Liver (tissue), 9 donors: ENCODE data around the gene GSE1. TPM values are rescaled to one million over a fixed set of nuclear protein-coding genes. Genes with fewer than 3 reads are reported as not detected.

Experiments used
- DNase-seq: peaks from one replicate; pipeline ENCODE4 v3.0.0-alpha.2; 2017; ENCODE audit warnings: low spot score
- H3K27ac ChIP-seq, 2 donors: one replicate each; pipeline ENCODE4 v1.7.0; 2013; ENCODE audit warnings: inconsistent platforms in 2 of 2, low read length in 2 of 2, control low read depth in 1 of 2, low read depth in 1 of 2, mild to moderate bottlenecking in 1 of 2
- H3K27me3 ChIP-seq, 4 donors: one replicate each; pipeline versions ENCODE4 v1.6.1 to v1.7.0; 2013; ENCODE audit warnings: low read length in 3 of 4, inconsistent platforms in 1 of 4, mild to moderate bottlenecking in 1 of 4, moderate library complexity in 1 of 4; ENCODE audit not compliant: control insufficient read depth in 4 of 4, insufficient read depth in 4 of 4
- H3K36me3 ChIP-seq, 4 donors: one replicate each; pipeline versions ENCODE4 v1.6.1 to v1.7.0; 2013; ENCODE audit warnings: low read length in 3 of 4, mild to moderate bottlenecking in 3 of 4, low read depth in 1 of 4, moderate library complexity in 1 of 4; ENCODE audit not compliant: control insufficient read depth in 4 of 4, insufficient read depth in 3 of 4
- H3K4me1 ChIP-seq, 4 donors: one replicate each; pipeline versions ENCODE4 v1.6.1 to v1.7.0; 2013; ENCODE audit warnings: low read length in 3 of 4, mild to moderate bottlenecking in 3 of 4, moderate library complexity in 1 of 4; ENCODE audit not compliant: control insufficient read depth in 4 of 4, insufficient read depth in 4 of 4
- H3K4me3 ChIP-seq, 3 donors: one replicate each; pipeline versions ENCODE4 v1.6.1 to v1.7.0; 2013; ENCODE audit warnings: low read length in 3 of 3, control low read depth in 1 of 3, low read depth in 1 of 3, mild to moderate bottlenecking in 1 of 3
- H3K9ac ChIP-seq, 2 donors: one replicate each; pipeline ENCODE4 v1.7.0; 2013; ENCODE audit warnings: low read length in 2 of 2, mild to moderate bottlenecking in 2 of 2, moderate library complexity in 2 of 2, control low read depth in 1 of 2, low read depth in 1 of 2
- H3K9me3 ChIP-seq, 4 donors: one replicate each; pipeline versions ENCODE4 v1.6.1 to v1.7.0; 2013; ENCODE audit warnings: low read length in 3 of 4; ENCODE audit not compliant: control insufficient read depth in 4 of 4
- EGR1 ChIP-seq, 2 donors: IDR thresholded peaks; 2 replicates each; pipeline ENCODE4 v1.6.1; 2016 to 2018; ENCODE audit warnings: antibody characterized with exemption in 2 of 2, low read depth in 2 of 2
- FOXA1 ChIP-seq: IDR thresholded peaks from 2 replicates; pipeline ENCODE4 v1.6.1; 2016; ENCODE audit warnings: antibody characterized with exemption
- FOXA2 ChIP-seq: IDR thresholded peaks from 2 replicates; pipeline ENCODE4 v1.6.1; 2016; ENCODE audit warnings: antibody characterized with exemption
- GABPA ChIP-seq, 2 donors: IDR thresholded peaks in 1 of 2; conservative IDR thresholded peaks in 1 of 2; 2 replicates each; pipeline ENCODE4 v1.6.1; 2016; ENCODE audit warnings: antibody characterized with exemption in 2 of 2, mild to moderate bottlenecking in 1 of 2, moderate library complexity in 1 of 2
- HNF4A ChIP-seq, 2 donors: conservative IDR thresholded peaks; 2 replicates each; pipeline ENCODE4 v1.6.1; 2016; ENCODE audit warnings: antibody characterized with exemption in 2 of 2, mild to moderate bottlenecking in 2 of 2
- HNF4G ChIP-seq: IDR thresholded peaks from 2 replicates; pipeline ENCODE4 v1.6.1; 2016; ENCODE audit warnings: antibody characterized with exemption
- JUND ChIP-seq, 2 donors: IDR thresholded peaks; 2 replicates each; pipeline ENCODE4 v1.6.1; 2016; ENCODE audit warnings: antibody characterized with exemption in 2 of 2
- NR2F2 ChIP-seq: IDR thresholded peaks from 2 replicates; pipeline ENCODE4 v1.6.1; 2016; ENCODE audit warnings: antibody characterized with exemption
- RAD21 ChIP-seq, 2 donors: IDR thresholded peaks; 2 replicates each; pipeline ENCODE4 v1.6.1; 2016; ENCODE audit warnings: antibody characterized with exemption in 2 of 2, mild to moderate bottlenecking in 2 of 2
- RXRA ChIP-seq, 2 donors: IDR thresholded peaks; 2 replicates each; pipeline ENCODE4 v1.6.1; 2017 to 2018; ENCODE audit warnings: antibody characterized with exemption in 2 of 2, mild to moderate bottlenecking in 1 of 2
- SP1 ChIP-seq: IDR thresholded peaks from 2 replicates; pipeline ENCODE4 v1.6.1; 2018; ENCODE audit warnings: antibody characterized with exemption, mild to moderate bottlenecking
- TAF1 ChIP-seq: conservative IDR thresholded peaks from 2 replicates; pipeline ENCODE4 v1.6.1; 2016; ENCODE audit warnings: antibody characterized with exemption, mild to moderate bottlenecking
- YY1 ChIP-seq: IDR thresholded peaks from 2 replicates; pipeline ENCODE4 v1.6.1; 2016; ENCODE audit warnings: antibody characterized with exemption, mild to moderate bottlenecking
- WGBS: extraction: QIAGEN DNeasy Blood & Tissue Kit; methylation state at CpG from one replicate; pipeline ENCODE4 v1.1.7; 2013; 5-methylcytosine and 5-hydroxymethylcytosine counted together
- polyA plus RNA-seq, 2 donors: library from polyadenylated mRNA; stranded (reverse) in 1 of 2; unstranded in 1 of 2; fragments of 200-250 nt in 1 of 2; fragments of >200 nt in 1 of 2; fragmentation: Nextera tagmentation in 1 of 2; extraction: Ambion mirVana in 1 of 2; gene quantifications; one replicate each; pipeline versions ENCODE4 v1.2.1 to v1.2.3, GENCODE V29; 2013 to 2015
- total RNA-seq, 2 donors: library from RNA; depleted of rRNA; stranded (reverse); fragments of >200 nt; gene quantifications; one replicate each; pipeline ENCODE4 v1.2.3, GENCODE V29; 2014
- TF ChIP-seq, protein P1 (sequence below): IDR thresholded peaks from 2 replicates; pipeline ENCODE4 v1.6.1; 2016; ENCODE audit warnings: antibody characterized with exemption
- TF ChIP-seq, protein P2 (sequence below): IDR thresholded peaks from 2 replicates; pipeline ENCODE4 v1.6.1; 2016; ENCODE audit warnings: antibody characterized with exemption
- TF ChIP-seq, protein P3 (sequence below): IDR thresholded peaks from 2 replicates; pipeline ENCODE4 v1.6.1; 2016; ENCODE audit warnings: antibody characterized with exemption, mild to moderate bottlenecking
- TF ChIP-seq, protein P4 (sequence below): IDR thresholded peaks from 2 replicates; pipeline ENCODE4 v1.6.1; 2016; ENCODE audit warnings: antibody characterized with exemption
- TF ChIP-seq, protein P5 (sequence below): fragments of 150-350 bp; IDR thresholded peaks from 2 replicates; pipeline ENCODE4 v1.5.1; 2017; ENCODE audit warnings: improper control_type of control experiment, low read depth, low read length; ENCODE audit not compliant: missing input control
- donor health status: healthy.
- donor health status: healthy.
- donor health status: healthy.
- donor health status: healthy.
- donor health status: healthy.

GSE1 gene
- total and polyA plus RNA-seq, 4 donors = 9.9 to 37.7 (median 25.2) TPM

DNA sequence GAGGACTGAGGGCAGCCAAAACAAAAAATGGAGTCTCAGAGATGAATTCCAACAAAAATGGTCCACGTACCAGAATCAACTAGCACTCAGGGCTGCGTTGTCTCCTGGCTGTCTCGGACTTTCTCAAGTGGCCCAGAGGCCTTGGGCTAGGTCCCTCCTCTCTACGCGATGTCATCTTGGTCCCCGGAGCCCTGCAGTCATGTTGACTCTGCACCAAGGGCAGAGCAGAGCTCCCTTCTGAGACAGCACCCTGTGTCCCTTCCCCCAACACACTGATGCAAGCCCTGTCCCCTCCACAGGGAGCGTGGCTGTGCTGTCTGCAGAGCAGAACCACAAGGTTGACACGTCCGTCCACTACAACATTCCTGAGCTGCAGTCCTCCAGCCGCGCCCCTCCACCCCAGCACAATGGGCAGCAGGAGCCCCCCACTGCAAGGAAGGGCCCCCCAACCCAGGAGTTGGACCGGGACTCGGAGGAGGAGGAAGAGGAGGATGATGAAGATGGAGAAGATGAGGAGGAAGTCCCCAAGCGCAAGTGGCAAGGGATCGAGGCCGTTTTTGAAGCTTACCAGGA lies 54.8 kb downstream of the GSE1 start:
- Histone ChIP-seq H3K27ac (no peak overlapping the region), H3K4me1 (peaks cover 0 to 4% (median 3%) of the 10 kb centered on the region in 4 donors), H3K4me3 (no peak overlapping the region), H3K27me3 (no peaks in the 10 kb centered on the region), H3K9me3 (no peaks in the 10 kb centered on the region), H3K9ac (no peak overlapping the region), H3K36me3 (peaks cover 22 to 92% (median 72%) of the 10 kb centered on the region in 4 donors)
- 92% methylated on average over 16 of the region's 16 CpGs for WGBS
- TF ChIP-seq, protein P1, sequence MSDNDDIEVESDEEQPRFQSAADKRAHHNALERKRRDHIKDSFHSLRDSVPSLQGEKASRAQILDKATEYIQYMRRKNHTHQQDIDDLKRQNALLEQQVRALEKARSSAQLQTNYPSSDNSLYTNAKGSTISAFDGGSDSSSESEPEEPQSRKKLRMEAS = no peak
- no peak for TF ChIP-seq HNF4G
- no peak for TF ChIP-seq FOXA2
- no peak for TF ChIP-seq FOXA1
- TF ChIP-seq, protein P2, sequence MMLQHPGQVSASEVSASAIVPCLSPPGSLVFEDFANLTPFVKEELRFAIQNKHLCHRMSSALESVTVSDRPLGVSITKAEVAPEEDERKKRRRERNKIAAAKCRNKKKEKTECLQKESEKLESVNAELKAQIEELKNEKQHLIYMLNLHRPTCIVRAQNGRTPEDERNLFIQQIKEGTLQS = no peak
- TF ChIP-seq SP1 = no peak
- no peak for TF ChIP-seq GABPA (IDR thresholded peaks at IDR 0.05 in 1 of 2, conservative IDR thresholded peaks at IDR 0.05 in 1 of 2)
- TF ChIP-seq NR2F2 = no peak
- no peak for TF ChIP-seq EGR1 (IDR thresholded peaks at IDR 0.05; ENCODE audit: low read depth in 2 of 2)
- TF ChIP-seq RXRA (IDR thresholded peaks at IDR 0.05) = no peak
- TF ChIP-seq, protein P3, sequence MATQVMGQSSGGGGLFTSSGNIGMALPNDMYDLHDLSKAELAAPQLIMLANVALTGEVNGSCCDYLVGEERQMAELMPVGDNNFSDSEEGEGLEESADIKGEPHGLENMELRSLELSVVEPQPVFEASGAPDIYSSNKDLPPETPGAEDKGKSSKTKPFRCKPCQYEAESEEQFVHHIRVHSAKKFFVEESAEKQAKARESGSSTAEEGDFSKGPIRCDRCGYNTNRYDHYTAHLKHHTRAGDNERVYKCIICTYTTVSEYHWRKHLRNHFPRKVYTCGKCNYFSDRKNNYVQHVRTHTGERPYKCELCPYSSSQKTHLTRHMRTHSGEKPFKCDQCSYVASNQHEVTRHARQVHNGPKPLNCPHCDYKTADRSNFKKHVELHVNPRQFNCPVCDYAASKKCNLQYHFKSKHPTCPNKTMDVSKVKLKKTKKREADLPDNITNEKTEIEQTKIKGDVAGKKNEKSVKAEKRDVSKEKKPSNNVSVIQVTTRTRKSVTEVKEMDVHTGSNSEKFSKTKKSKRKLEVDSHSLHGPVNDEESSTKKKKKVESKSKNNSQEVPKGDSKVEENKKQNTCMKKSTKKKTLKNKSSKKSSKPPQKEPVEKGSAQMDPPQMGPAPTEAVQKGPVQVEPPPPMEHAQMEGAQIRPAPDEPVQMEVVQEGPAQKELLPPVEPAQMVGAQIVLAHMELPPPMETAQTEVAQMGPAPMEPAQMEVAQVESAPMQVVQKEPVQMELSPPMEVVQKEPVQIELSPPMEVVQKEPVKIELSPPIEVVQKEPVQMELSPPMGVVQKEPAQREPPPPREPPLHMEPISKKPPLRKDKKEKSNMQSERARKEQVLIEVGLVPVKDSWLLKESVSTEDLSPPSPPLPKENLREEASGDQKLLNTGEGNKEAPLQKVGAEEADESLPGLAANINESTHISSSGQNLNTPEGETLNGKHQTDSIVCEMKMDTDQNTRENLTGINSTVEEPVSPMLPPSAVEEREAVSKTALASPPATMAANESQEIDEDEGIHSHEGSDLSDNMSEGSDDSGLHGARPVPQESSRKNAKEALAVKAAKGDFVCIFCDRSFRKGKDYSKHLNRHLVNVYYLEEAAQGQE = no peak
- TF ChIP-seq, protein P4, sequence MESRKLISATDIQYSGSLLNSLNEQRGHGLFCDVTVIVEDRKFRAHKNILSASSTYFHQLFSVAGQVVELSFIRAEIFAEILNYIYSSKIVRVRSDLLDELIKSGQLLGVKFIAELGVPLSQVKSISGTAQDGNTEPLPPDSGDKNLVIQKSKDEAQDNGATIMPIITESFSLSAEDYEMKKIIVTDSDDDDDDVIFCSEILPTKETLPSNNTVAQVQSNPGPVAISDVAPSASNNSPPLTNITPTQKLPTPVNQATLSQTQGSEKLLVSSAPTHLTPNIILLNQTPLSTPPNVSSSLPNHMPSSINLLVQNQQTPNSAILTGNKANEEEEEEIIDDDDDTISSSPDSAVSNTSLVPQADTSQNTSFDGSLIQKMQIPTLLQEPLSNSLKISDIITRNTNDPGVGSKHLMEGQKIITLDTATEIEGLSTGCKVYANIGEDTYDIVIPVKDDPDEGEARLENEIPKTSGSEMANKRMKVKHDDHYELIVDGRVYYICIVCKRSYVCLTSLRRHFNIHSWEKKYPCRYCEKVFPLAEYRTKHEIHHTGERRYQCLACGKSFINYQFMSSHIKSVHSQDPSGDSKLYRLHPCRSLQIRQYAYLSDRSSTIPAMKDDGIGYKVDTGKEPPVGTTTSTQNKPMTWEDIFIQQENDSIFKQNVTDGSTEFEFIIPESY = no peak
- TF ChIP-seq, protein P5, sequence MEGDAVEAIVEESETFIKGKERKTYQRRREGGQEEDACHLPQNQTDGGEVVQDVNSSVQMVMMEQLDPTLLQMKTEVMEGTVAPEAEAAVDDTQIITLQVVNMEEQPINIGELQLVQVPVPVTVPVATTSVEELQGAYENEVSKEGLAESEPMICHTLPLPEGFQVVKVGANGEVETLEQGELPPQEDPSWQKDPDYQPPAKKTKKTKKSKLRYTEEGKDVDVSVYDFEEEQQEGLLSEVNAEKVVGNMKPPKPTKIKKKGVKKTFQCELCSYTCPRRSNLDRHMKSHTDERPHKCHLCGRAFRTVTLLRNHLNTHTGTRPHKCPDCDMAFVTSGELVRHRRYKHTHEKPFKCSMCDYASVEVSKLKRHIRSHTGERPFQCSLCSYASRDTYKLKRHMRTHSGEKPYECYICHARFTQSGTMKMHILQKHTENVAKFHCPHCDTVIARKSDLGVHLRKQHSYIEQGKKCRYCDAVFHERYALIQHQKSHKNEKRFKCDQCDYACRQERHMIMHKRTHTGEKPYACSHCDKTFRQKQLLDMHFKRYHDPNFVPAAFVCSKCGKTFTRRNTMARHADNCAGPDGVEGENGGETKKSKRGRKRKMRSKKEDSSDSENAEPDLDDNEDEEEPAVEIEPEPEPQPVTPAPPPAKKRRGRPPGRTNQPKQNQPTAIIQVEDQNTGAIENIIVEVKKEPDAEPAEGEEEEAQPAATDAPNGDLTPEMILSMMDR = no peak
- no peak for TF ChIP-seq RAD21 (IDR thresholded peaks at IDR 0.05)
- no peak for TF ChIP-seq YY1
- TF ChIP-seq TAF1 = no peak
- TF ChIP-seq HNF4A (conservative IDR thresholded peaks at IDR 0.05) = no peak
- TF ChIP-seq JUND (IDR thresholded peaks at IDR 0.05) = no peak
- DNase-seq = no peak
